Endothelial cell (in vitro differentiated cells): ENCODE results near the gene CBLN3. TPM values are rescaled to one million over a fixed set of nuclear protein-coding genes. Genes with fewer than 3 reads are reported as not detected.

Experiments
- DNase-seq: peaks from one replicate; pipeline ENCODE4 v3.0.0; 2021; ENCODE audit warnings: low spot score
- H3K27ac Mint-ChIP-seq: one replicate; pipeline ENCODE4 v1.8.0; 2021; ENCODE audit warnings: mixed read lengths, inconsistent platforms; ENCODE audit not compliant: unreplicated experiment
- H3K27me3 Mint-ChIP-seq: one replicate; pipeline ENCODE4 v1.8.0; 2021; ENCODE audit warnings: mild to moderate bottlenecking, moderate library complexity, mixed read lengths, inconsistent platforms; ENCODE audit not compliant: unreplicated experiment
- H3K36me3 Mint-ChIP-seq: one replicate; pipeline ENCODE4 v1.8.0; 2021; ENCODE audit warnings: mild to moderate bottlenecking, low read depth, mixed read lengths, inconsistent platforms; ENCODE audit not compliant: unreplicated experiment
- H3K4me1 Mint-ChIP-seq: one replicate; pipeline ENCODE4 v1.8.0; 2021; ENCODE audit warnings: mild to moderate bottlenecking, mixed read lengths, inconsistent platforms; ENCODE audit not compliant: unreplicated experiment
- H3K4me3 Mint-ChIP-seq: one replicate; pipeline ENCODE4 v1.8.0; 2021; ENCODE audit warnings: mild to moderate bottlenecking, mixed read lengths, inconsistent platforms; ENCODE audit not compliant: unreplicated experiment
- H3K9me3 Mint-ChIP-seq: one replicate; pipeline ENCODE4 v1.8.0; 2021; ENCODE audit warnings: mixed read lengths, inconsistent platforms; ENCODE audit not compliant: unreplicated experiment
- total RNA-seq: library from RNA; stranded (reverse); fragmentation: NEBNext Ultra II Directional; extraction: Animal tissue kit (Norgen Biotek cat#: 25700); gene quantifications from one replicate; pipeline ENCODE4 v1.2.1, GENCODE V29; 2021; ENCODE audit not compliant: unreplicated experiment
- TF ChIP-seq, protein P1 (sequence below): fragments of 200-600 bp; sonication (generic); IDR thresholded peaks from one replicate; pipeline ENCODE4 v1.5.0; 2021; ENCODE audit warnings: antibody characterized with exemption; ENCODE audit not compliant: unreplicated experiment

CBLN3 gene
- total RNA-seq, 1 donor from 2014 or later = 1.5 TPM

GRCh38 chr14:24434036-24434435 is 4.6 kb upstream of the CBLN3 start:
- H3K27me3 Mint-ChIP-seq = peaks cover 7% of the 10 kb centered on the region
- no peak overlapping the region for H3K4me3 Mint-ChIP-seq
- no peaks in the 10 kb centered on the region for H3K9me3 Mint-ChIP-seq
- H3K36me3 Mint-ChIP-seq = peaks cover 30% of the 10 kb centered on the region
- no peak for DNase-seq
- TF ChIP-seq, protein P1, sequence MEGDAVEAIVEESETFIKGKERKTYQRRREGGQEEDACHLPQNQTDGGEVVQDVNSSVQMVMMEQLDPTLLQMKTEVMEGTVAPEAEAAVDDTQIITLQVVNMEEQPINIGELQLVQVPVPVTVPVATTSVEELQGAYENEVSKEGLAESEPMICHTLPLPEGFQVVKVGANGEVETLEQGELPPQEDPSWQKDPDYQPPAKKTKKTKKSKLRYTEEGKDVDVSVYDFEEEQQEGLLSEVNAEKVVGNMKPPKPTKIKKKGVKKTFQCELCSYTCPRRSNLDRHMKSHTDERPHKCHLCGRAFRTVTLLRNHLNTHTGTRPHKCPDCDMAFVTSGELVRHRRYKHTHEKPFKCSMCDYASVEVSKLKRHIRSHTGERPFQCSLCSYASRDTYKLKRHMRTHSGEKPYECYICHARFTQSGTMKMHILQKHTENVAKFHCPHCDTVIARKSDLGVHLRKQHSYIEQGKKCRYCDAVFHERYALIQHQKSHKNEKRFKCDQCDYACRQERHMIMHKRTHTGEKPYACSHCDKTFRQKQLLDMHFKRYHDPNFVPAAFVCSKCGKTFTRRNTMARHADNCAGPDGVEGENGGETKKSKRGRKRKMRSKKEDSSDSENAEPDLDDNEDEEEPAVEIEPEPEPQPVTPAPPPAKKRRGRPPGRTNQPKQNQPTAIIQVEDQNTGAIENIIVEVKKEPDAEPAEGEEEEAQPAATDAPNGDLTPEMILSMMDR = no peak
- H3K27ac Mint-ChIP-seq = no peak overlapping the region
- peaks cover 31% of the 10 kb centered on the region for H3K4me1 Mint-ChIP-seq

DNA sequence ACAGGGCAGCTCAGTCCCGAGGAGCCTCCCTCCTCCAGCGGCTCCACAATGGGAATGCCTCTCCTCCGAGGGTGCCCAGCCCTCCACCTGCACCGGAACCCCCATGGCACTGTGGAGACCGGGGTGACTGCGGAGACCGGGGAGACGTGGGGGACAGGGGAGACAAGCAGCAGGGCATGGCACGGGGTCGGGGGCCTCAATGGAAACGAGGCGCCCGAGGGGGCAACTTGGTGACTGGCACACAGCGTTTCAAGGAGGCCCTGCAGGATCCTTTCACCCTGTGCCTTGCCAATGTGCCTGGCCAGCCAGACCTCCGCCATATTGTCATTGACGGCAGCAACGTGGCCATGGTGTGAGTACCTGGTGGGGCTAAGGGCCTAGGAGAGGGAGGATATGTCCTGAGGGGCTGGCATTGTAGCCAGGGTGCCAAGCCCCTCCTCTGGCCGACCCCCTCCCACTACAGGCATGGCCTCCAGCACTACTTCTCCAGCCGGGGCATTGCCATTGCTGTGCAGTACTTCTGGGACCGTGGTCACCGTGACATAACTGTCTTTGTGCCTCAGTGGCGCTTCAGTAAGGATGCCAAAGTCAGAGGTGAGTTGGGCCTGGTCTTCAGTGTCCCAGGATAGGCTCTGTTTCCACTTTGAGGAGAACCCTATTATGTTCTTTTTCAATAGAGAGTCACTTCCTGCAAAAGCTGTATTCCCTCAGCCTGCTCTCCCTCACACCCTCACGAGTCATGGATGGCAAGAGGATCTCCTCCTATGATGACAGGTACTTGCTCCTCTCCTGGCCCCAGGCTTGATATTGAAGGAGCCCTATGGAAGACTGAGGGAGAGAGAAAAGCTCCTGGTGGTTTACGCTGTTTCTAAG is 3.0 kb upstream of the CBLN3 start:
- no peak for DNase-seq
- no peak overlapping the region for H3K4me3 Mint-ChIP-seq
- peaks cover 10% of the 10 kb centered on the region for H3K27me3 Mint-ChIP-seq
- H3K27ac Mint-ChIP-seq = no peak overlapping the region
- TF ChIP-seq, protein P1 = no peak
- H3K4me1 Mint-ChIP-seq = peaks cover 24% of the 10 kb centered on the region
- no peaks in the 10 kb centered on the region for H3K9me3 Mint-ChIP-seq
- H3K36me3 Mint-ChIP-seq = peaks cover 18% of the 10 kb centered on the region

- DNase-seq = peak; percentile 95
- TF ChIP-seq, protein P1 = peak; percentile 82
- H3K9me3 Mint-ChIP-seq = no peaks in the 10 kb centered on the region
- peaks cover 11% of the 10 kb centered on the region for H3K27me3 Mint-ChIP-seq
- peaks cover 20% of the 10 kb centered on the region for H3K36me3 Mint-ChIP-seq
- H3K4me1 Mint-ChIP-seq = peaks cover 18% of the 10 kb centered on the region
- H3K27ac Mint-ChIP-seq = no peak overlapping the region
- H3K4me3 Mint-ChIP-seq = peak overlapping the region; percentile 87
Observed at GRCh38 chr14:24431569-24432258, 2.2 kb upstream of the CBLN3 start.

GRCh38 chr14:24430682-24431568 is 1.5 kb upstream of the CBLN3 start:
- Mint-ChIP-seq H3K4me1 (peaks cover 18% of the 10 kb centered on the region), H3K9me3 (no peaks in the 10 kb centered on the region), H3K27ac (no peak overlapping the region), H3K4me3 (peak overlapping the region; percentile 91), H3K36me3 (peaks cover 23% of the 10 kb centered on the region), H3K27me3 (peaks cover 14% of the 10 kb centered on the region)
- TF ChIP-seq, protein P1 = no peak
- DNase-seq = no peak
